IMR-90 (cell line): ENCODE data around the gene ZNF729. TPM values are rescaled to one million over a fixed set of nuclear protein-coding genes. Genes with fewer than 3 reads are reported as not detected.

Experiments
- ATAC-seq: fragments of 200-7000 bp; cut with Tn5 transposase; 2 replicates; pipeline ENCODE4 v1.9.1; 2020; ENCODE audit warnings: low read depth, mild to moderate bottlenecking, moderate library complexity
- BruUV-seq: library from RNA; stranded (reverse); fragments of 400-500 nt; replicated peaks from 2 replicates; lab custom pipeline; 2021; lab: Mats Ljungman, UMichigan
- CTCF ChIA-PET: fragments of 300-600 bp; formaldehyde crosslinking; extraction: SDS; loops from one replicate; lab custom pipeline; 2021; ENCODE audit warnings: antibody characterized with exemption; lab: Yijun Ruan, JAX
- POLR2A ChIA-PET: fragments of 300-600 bp; sonication (Branson Sonifier 250); formaldehyde crosslinking; loops from one replicate; lab custom pipeline; 2022; ENCODE audit warnings: antibody characterized with exemption; ENCODE audit not compliant: unreplicated experiment; lab: Charles Lee
- DNase-seq: peaks from one replicate; pipeline ENCODE4 v3.0.0; 2013
- H2AFZ ChIP-seq: replicated peaks from 2 replicates; pipeline ENCODE3; 2013; ENCODE audit warnings: low read length, mild to moderate bottlenecking; ENCODE audit not compliant: poor library complexity
- H2AK5ac ChIP-seq: 2 replicates; pipeline ENCODE4 v1.6.1; 2013; ENCODE audit warnings: low read depth, low read length, inconsistent platforms
- H2AK9ac ChIP-seq: replicated peaks from 2 replicates; pipeline ENCODE3; 2013; ENCODE audit warnings: mild to moderate bottlenecking, low read depth, low read length, moderate library complexity; ENCODE audit not compliant: poor library complexity
- H2BK120ac ChIP-seq: 2 replicates; pipeline ENCODE4 v1.6.1; 2013; ENCODE audit warnings: low read depth, low read length, inconsistent platforms
- H2BK15ac ChIP-seq: 3 replicates; pipeline ENCODE4 v1.6.1; 2013; ENCODE audit warnings: low read depth, low read length, inconsistent platforms
- H2BK20ac ChIP-seq: 2 replicates; pipeline ENCODE4 v1.6.1; 2013; ENCODE audit warnings: low read depth, mild to moderate bottlenecking, inconsistent platforms, low read length, moderate library complexity
- H2BK5ac ChIP-seq: 2 replicates; pipeline ENCODE4 v1.6.1; 2013; ENCODE audit warnings: mild to moderate bottlenecking, low read depth, low read length, inconsistent platforms; ENCODE audit not compliant: poor library complexity, severe bottlenecking
- H3K14ac ChIP-seq: replicated peaks from 2 replicates; pipeline ENCODE4 v1.6.1; 2013; ENCODE audit warnings: low read depth, low read length, inconsistent platforms
- H3K18ac ChIP-seq: 2 replicates; pipeline ENCODE4 v1.6.1; 2013; ENCODE audit warnings: low read depth, low read length, control low read depth
- H3K23ac ChIP-seq: 2 replicates; pipeline ENCODE4 v1.6.1; 2013; ENCODE audit warnings: low read depth, low read length, inconsistent platforms
- H3K27ac ChIP-seq: 2 replicates; pipeline ENCODE4 v1.5.1; 2013; ENCODE audit warnings: mild to moderate bottlenecking, control low read depth, low read length; ENCODE audit not compliant: insufficient read depth
- H3K27me3 ChIP-seq: 2 replicates; pipeline ENCODE4 v1.6.1; 2013; ENCODE audit warnings: low read length; ENCODE audit not compliant: control insufficient read depth, insufficient read depth
- H3K36me3 ChIP-seq: 2 replicates; pipeline ENCODE4 v1.6.1; 2013; ENCODE audit warnings: low read length, mixed read lengths; ENCODE audit not compliant: control insufficient read depth, insufficient read depth
- H3K4ac ChIP-seq: 2 replicates; pipeline ENCODE4 v1.6.1; 2013; ENCODE audit warnings: low read depth, low read length, inconsistent platforms
- H3K4me1 ChIP-seq: 2 replicates; pipeline ENCODE4 v1.6.1; 2013; ENCODE audit warnings: low read length, mixed read lengths; ENCODE audit not compliant: control insufficient read depth, insufficient read depth
- H3K4me2 ChIP-seq: 2 replicates; pipeline ENCODE4 v1.6.1; 2013; ENCODE audit warnings: low read depth, mild to moderate bottlenecking, control low read depth, low read length, moderate library complexity
- H3K4me3 ChIP-seq: 2 replicates; pipeline ENCODE4 v1.5.1; 2013; ENCODE audit warnings: low read depth, mild to moderate bottlenecking, control low read depth, low read length, moderate library complexity; ENCODE audit not compliant: insufficient read depth
- H3K56ac ChIP-seq: 2 replicates; pipeline ENCODE4 v1.6.1; 2013; ENCODE audit warnings: low read length, inconsistent platforms; ENCODE audit not compliant: insufficient read depth; ENCODE audit errors: extremely low read depth
- H3K79me1 ChIP-seq, 2 experiments: 2 replicates each; pipeline ENCODE4 v1.6.1; 2013; ENCODE audit warnings: low read length in 2 of 2, inconsistent platforms in 1 of 2, low read depth in 1 of 2
- H3K9ac ChIP-seq: 2 replicates; pipeline ENCODE4 v1.6.1; 2013; ENCODE audit warnings: low read depth, low read length, control low read depth
- H3K9me1 ChIP-seq: 2 replicates; pipeline ENCODE4 v1.6.1; 2013; ENCODE audit warnings: low read length, inconsistent platforms; ENCODE audit not compliant: insufficient read depth
- H3K9me3 ChIP-seq: 2 replicates; pipeline ENCODE4 v1.6.1; 2013; ENCODE audit warnings: low read length; ENCODE audit not compliant: control insufficient read depth, insufficient read depth
- H4K20me1 ChIP-seq: 2 replicates; pipeline ENCODE4 v1.6.1; 2013; ENCODE audit warnings: low read length, inconsistent platforms; ENCODE audit not compliant: insufficient read depth
- H4K5ac ChIP-seq: 2 replicates; pipeline ENCODE4 v1.6.1; 2013; ENCODE audit warnings: mild to moderate bottlenecking, low read depth, low read length, control low read depth
- H4K8ac ChIP-seq, 2 experiments: 2 replicates each; pipeline ENCODE4 v1.6.1; 2013; ENCODE audit warnings: low read depth in 2 of 2, low read length in 2 of 2, control low read depth in 1 of 2, inconsistent platforms in 1 of 2
- H4K91ac ChIP-seq: 2 replicates; pipeline ENCODE4 v1.6.1; 2013; ENCODE audit warnings: low read depth, low read length, inconsistent platforms; ENCODE audit not compliant: insufficient read depth
- BHLHE40 ChIP-seq: fragments of 150-350 bp; IDR thresholded peaks from 2 replicates; pipeline ENCODE4 v1.6.1; 2016; ENCODE audit warnings: mild to moderate bottlenecking, low read depth, low read length
- CHD1 ChIP-seq: IDR thresholded peaks from 2 replicates; pipeline ENCODE4 v1.6.1; 2012; ENCODE audit warnings: low read depth, low read length, improper control_type of control experiment
- CTCF ChIP-seq: conservative IDR thresholded peaks from 2 replicates; pipeline ENCODE4 v1.5.1; 2012; ENCODE audit warnings: mild to moderate bottlenecking, low read depth, low read length, improper control_type of control experiment
- MAFK ChIP-seq: IDR thresholded peaks from 2 replicates; pipeline ENCODE4 v1.6.1; 2012; ENCODE audit warnings: low read depth, low read length, improper control_type of control experiment
- MAZ ChIP-seq: IDR thresholded peaks from 2 replicates; pipeline ENCODE4 v1.6.1; 2012; ENCODE audit warnings: low read depth, mild to moderate bottlenecking, low read length, improper control_type of control experiment, moderate library complexity, borderline replicate concordance
- POLR2A ChIP-seq: IDR thresholded peaks from 2 replicates; pipeline ENCODE4 v1.6.1; 2012; ENCODE audit warnings: mild to moderate bottlenecking, low read depth, low read length
- RAD21 ChIP-seq: IDR thresholded peaks from 2 replicates; pipeline ENCODE4 v1.6.1; 2012; ENCODE audit warnings: low read length, improper control_type of control experiment
- RFX5 ChIP-seq: IDR thresholded peaks from 2 replicates; pipeline ENCODE4 v1.8.0; 2012; ENCODE audit warnings: low read depth, mild to moderate bottlenecking, low read length, moderate library complexity
- SMC3 ChIP-seq: fragments of 150-350 bp; IDR thresholded peaks from 2 replicates; pipeline ENCODE4 v1.6.1; 2016; ENCODE audit warnings: low read depth, mild to moderate bottlenecking, antibody characterized with exemption, low read length, moderate library complexity
- USF2 ChIP-seq: fragments of 150-350 bp; IDR thresholded peaks from 2 replicates; pipeline ENCODE4 v1.6.1; 2017; ENCODE audit warnings: mild to moderate bottlenecking, antibody characterized with exemption, low read length, low read depth
- whole genome bisulfite sequencing, 2 experiments: methylation state at CpG; one replicate each; pipeline versions ENCODE4 v1.1.5 to v1.1.7; 2013; ENCODE audit warnings: missing lambda C conversion rate in 2 of 2; ENCODE audit not compliant: insufficient read length in 1 of 2; ENCODE audit errors: extremely low coverage in 2 of 2; 5-methylcytosine and 5-hydroxymethylcytosine counted together
- dilution Hi-C: fragments of 300-500 bp; cut with HindIII; formaldehyde crosslinking; loops from one replicate; pipeline ENCODE4 v1.14.3; 2018; ENCODE audit warnings: low sequenced_read_pairs; ENCODE audit not compliant: unreplicated experiment
- in situ Hi-C: fragments of 300-500 bp; cut with MboI; formaldehyde crosslinking; loops from 3 replicates; pipeline ENCODE4 v1.14.3; 2019; ENCODE audit warnings: low sequenced_read_pairs, inconsistent platforms, mixed read lengths
- intact Hi-C: fragments of 100-400 bp; cut with micrococcal nuclease; formaldehyde crosslinking; loops from 2 replicates; pipeline ENCODE4 v1.10.0; 2022
- polyA plus RNA-seq, 3 experiments: library from polyadenylated mRNA; depleted of rRNA; stranded (reverse); fragments of >200 nt; gene quantifications; 2 replicates each; pipeline ENCODE4 v1.2.3, GENCODE V29; 2012; ENCODE audit warnings: low replicate concordance in 1 of 3
- total RNA-seq: library from RNA; depleted of rRNA; stranded (reverse); fragments of >200 nt; gene quantifications from 2 replicates; pipeline ENCODE4 v1.2.3, GENCODE V29; 2012

The ZNF729 gene
- total and polyA plus RNA-seq, 2 of the 4 experiments (the other 2 are of a cell fraction) = not detected

- Histone ChIP-seq H3K14ac (no peak overlapping the region), H3K4me3 (no peak overlapping the region), H3K9me3 (peaks cover 19% of the 10 kb centered on the region), H2BK15ac (no peak overlapping the region), H3K18ac (no peak overlapping the region), H3K79me1 (no peaks in the 10 kb centered on the region), H3K27ac (no peak overlapping the region), H2AK9ac (no peak overlapping the region), H3K23ac (no peak overlapping the region), H2BK5ac (no peak overlapping the region), H3K4ac (no peak overlapping the region), H3K4me2 (no peak overlapping the region), H3K56ac (no peak overlapping the region), H3K9me1 (no peaks in the 10 kb centered on the region), H3K9ac (no peak overlapping the region), H3K27me3 (no peaks in the 10 kb centered on the region), H2BK20ac (no peak overlapping the region), H2AK5ac (no peak overlapping the region), H4K91ac (no peak overlapping the region), H3K4me1 (no peaks in the 10 kb centered on the region), H2BK120ac (no peak overlapping the region), H4K8ac (no peak overlapping the region), H4K5ac (no peak overlapping the region), H3K36me3 (no peaks in the 10 kb centered on the region), H4K20me1 (no peaks in the 10 kb centered on the region), H2AFZ (no peak overlapping the region)
- ChIA-PET POLR2A (no interaction called here), CTCF (no interaction called here)
- ATAC-seq = no peak
- intact Hi-C loops = no loop called here
- in situ Hi-C loops = no loop called here
- dilution Hi-C loops = no loop called here
- TF ChIP-seq RFX5 = no peak
- TF ChIP-seq SMC3 = no peak
- no peak for TF ChIP-seq MAZ
- TF ChIP-seq USF2 = no peak
- no peak for TF ChIP-seq MAFK
- TF ChIP-seq POLR2A = no peak
- no peak for TF ChIP-seq BHLHE40
- no peak for TF ChIP-seq CHD1
- TF ChIP-seq RAD21 = no peak
- TF ChIP-seq CTCF = no peak
- no peak for DNase-seq
- no TSS peak for BruUV-seq
- WGBS, 2 experiments = 0% methylated on average over 1 of the region's 2 CpGs; no CpG with 5 or more reads in 1 of the 2 experiments
Measured at GRCh38 chr19:22354665-22355064, 68.4 kb downstream of the ZNF729 start.
